DND-41 (cell line): ENCODE results near the gene SLK.

Source experiments
- EZH2 ChIP-seq: IDR thresholded peaks from 3 replicates; pipeline ENCODE4 v1.6.1; 2012; ENCODE audit warnings: borderline replicate concordance, low read depth, mild to moderate bottlenecking, moderate library complexity, low read length, inconsistent platforms; ENCODE audit not compliant: severe bottlenecking
- TF ChIP-seq, protein P1 (sequence below): IDR thresholded peaks from 2 replicates; pipeline ENCODE4 v1.5.1; 2012; ENCODE audit warnings: borderline replicate concordance, low read length, moderate library complexity, mild to moderate bottlenecking; ENCODE audit not compliant: poor library complexity, severe bottlenecking; ENCODE audit errors: extremely low read depth

GRCh38 chr10:104035194-104036068 is 68.5 kb downstream of the SLK start:
- TF ChIP-seq, protein P1, sequence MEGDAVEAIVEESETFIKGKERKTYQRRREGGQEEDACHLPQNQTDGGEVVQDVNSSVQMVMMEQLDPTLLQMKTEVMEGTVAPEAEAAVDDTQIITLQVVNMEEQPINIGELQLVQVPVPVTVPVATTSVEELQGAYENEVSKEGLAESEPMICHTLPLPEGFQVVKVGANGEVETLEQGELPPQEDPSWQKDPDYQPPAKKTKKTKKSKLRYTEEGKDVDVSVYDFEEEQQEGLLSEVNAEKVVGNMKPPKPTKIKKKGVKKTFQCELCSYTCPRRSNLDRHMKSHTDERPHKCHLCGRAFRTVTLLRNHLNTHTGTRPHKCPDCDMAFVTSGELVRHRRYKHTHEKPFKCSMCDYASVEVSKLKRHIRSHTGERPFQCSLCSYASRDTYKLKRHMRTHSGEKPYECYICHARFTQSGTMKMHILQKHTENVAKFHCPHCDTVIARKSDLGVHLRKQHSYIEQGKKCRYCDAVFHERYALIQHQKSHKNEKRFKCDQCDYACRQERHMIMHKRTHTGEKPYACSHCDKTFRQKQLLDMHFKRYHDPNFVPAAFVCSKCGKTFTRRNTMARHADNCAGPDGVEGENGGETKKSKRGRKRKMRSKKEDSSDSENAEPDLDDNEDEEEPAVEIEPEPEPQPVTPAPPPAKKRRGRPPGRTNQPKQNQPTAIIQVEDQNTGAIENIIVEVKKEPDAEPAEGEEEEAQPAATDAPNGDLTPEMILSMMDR = no peak
- no peak for TF ChIP-seq EZH2
